RPMI8226 (cell line): Measurements from ENCODE around the gene SLC39A11.
"Not testable (repeated sequence)": the region's sequence is repeated elsewhere in the genome, so short reads cannot be mapped to it uniquely, and the experiment has no call there.

ENCODE experiments used
- DNase-seq: peaks from one replicate; pipeline ENCODE4 v3.0.0-alpha.2; 2015

SLC39A11 gene

DNA sequence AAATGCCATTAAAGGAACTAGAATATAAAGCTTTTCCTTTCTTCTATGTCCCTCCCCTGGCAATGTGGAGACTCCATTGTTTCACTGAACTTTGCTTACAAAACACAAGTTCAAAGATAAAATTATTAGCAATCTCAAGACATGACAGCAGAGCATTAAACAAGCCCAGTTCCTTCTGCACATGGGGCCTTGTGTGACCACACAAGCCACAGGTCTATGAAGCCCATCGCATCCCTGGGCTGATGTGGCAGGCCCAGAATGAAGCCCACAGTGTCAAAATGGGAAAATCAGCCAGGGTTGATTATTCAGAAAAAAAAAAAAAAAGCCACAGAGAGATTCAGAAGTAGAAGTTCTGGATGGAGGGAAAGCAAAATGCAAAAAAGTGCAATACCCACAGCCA lies 12.9 kb upstream of the SLC39A11 start:
- no peak for DNase-seq

- DNase-seq, result no peak
Observed at GRCh38 chr17:73104450-73104849, 12.0 kb upstream of the SLC39A11 start.

GRCh38 chr17:73103641-73104335 lies 11.3 kb upstream of the SLC39A11 start:
- DNase-seq, result no peak

GRCh38 chr17:73101031-73101430 lies 8.5 kb upstream of the SLC39A11 start:
- no peak for DNase-seq

- no peak for DNase-seq
Observed at GRCh38 chr17:73100363-73100762, 7.9 kb upstream of the SLC39A11 start.

- no peak for DNase-seq
Observed at GRCh38 chr17:73099511-73099910, 7.0 kb upstream of the SLC39A11 start.

GRCh38 chr17:73098919-73099318 lies 6.4 kb upstream of the SLC39A11 start:
- no peak for DNase-seq

DNA sequence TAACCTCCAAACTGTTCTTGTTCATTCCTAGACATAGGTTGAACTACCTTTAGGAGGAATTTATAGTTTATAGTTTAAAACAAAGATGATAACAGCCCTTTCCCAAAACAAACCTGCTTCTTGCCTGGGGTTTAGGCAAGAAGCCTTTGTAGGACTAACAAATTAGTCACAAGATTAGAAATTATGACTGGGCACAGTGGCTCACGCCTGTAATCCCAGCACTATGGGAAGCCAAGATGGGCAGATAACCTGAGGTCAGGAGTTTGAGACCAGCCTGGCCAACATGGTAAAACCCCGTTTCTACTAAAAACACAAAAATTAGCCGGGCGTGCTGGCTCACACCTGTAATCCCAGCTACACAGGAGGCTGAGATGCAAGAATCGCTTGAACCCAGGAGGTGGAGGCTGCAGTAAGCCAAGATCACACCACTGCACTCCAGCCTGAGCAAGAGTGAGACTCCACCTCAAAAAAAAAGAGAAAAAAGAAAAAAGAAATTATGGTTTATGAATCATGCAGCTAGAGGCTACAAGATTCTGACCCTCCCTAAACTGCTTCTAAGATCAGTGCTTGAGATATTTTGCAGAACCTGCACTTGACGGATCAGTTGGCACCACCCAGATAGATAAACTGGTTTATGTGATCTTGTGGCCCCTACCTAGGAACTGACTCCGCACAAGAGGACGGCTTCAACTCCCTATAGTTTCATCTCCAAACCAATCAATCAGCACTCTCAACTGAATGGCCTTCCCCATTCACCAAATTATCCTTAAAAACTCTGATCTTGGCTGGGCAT lies 5.7 kb upstream of the SLC39A11 start:
- DNase-seq, result not testable (repeated sequence)

GRCh38 chr17:73096866-73097265 lies 4.4 kb upstream of the SLC39A11 start:
- no peak for DNase-seq

GRCh38 chr17:73096211-73096610 lies 3.7 kb upstream of the SLC39A11 start:
- no peak for DNase-seq

DNA sequence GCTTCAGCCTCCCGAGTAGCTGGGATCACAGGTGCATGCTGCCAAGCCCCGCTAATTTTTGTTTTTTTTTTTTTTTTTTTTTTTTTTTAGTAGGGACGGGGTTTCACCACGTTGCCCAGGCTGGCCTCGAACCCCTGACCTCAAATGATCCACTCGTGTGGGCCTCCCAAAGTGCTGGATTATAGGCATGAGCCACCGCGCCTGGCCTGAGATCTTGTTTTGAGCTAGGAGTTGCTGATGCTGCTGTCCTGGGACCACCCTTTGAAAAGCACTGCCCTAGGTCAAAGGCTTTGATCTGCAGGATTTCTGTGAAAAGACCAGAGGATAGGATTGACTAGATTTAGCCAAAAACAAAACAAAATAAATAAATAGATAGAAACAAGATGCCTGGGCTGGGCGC lies 798 bp upstream of the SLC39A11 start:
- DNase-seq, result no peak

DNA sequence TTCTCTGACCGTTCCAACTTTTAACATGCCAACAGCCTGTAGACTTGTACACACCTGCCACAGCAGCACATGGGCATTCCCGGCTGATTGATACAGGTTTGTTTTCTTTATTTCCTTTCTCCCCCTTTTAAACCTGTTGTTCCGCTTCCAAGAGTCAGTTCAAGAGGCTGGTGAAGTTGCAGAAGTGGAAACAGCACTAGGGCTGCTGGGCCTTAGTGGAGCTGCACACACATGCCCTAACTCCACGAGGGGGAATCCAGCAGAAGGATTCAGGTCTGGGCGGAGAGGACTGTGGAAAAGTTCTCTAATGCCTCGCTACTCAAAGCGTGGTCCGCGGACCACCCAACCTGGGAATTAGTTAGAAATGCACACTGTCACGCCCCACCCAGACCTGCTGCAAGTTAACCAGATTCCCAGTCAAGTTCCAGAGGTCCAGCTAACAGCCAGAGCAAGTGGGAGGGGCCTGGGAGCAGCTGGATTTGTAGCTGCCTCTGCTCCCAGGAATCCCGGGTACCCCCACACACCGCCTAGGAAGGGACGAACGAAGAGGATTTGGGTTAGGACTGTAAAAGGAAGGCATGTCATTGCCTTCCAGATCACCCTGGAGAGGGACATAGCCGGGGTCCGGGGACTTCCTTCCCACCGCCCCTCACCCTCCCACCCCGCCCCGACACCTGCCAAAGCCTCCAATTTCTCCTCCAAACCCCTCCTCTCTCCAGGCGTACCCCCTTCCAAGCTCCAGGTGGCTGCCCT lies 542 bp downstream of the SLC39A11 start:
- DNase-seq, result peak; percentile 29

DNA sequence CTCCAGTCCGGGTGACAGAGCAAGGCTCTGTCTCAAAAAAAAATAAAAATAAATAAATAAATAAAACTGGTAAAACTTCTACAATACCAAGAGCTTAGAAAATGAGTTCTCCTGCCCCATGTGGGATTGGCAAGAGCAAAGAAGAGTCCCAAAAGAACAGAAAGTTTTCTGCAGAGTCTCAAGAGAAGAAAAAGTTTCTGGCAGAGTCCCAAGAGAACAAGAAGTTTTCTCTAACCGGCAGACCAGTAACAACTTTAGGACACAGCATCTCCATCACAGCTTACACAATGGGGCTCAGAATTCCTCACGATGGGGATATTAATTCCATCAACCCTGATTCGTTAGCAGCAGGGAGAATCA lies 1.1 kb downstream of the SLC39A11 start:
- peak; percentile 23 for DNase-seq

- no peak for DNase-seq
Observed at GRCh38 chr17:73090396-73091202, 1.9 kb downstream of the SLC39A11 start.

- no peak for DNase-seq
Observed at GRCh38 chr17:73089322-73090317, 2.9 kb downstream of the SLC39A11 start.

- DNase-seq, result no peak
Observed at GRCh38 chr17:73088561-73088960, 3.9 kb downstream of the SLC39A11 start.

GRCh38 chr17:73083432-73083831 lies 9.1 kb downstream of the SLC39A11 start:
- DNase-seq, result no peak

GRCh38 chr17:73074566-73074965 lies 17.9 kb downstream of the SLC39A11 start:
- DNase-seq, result no peak

DNA sequence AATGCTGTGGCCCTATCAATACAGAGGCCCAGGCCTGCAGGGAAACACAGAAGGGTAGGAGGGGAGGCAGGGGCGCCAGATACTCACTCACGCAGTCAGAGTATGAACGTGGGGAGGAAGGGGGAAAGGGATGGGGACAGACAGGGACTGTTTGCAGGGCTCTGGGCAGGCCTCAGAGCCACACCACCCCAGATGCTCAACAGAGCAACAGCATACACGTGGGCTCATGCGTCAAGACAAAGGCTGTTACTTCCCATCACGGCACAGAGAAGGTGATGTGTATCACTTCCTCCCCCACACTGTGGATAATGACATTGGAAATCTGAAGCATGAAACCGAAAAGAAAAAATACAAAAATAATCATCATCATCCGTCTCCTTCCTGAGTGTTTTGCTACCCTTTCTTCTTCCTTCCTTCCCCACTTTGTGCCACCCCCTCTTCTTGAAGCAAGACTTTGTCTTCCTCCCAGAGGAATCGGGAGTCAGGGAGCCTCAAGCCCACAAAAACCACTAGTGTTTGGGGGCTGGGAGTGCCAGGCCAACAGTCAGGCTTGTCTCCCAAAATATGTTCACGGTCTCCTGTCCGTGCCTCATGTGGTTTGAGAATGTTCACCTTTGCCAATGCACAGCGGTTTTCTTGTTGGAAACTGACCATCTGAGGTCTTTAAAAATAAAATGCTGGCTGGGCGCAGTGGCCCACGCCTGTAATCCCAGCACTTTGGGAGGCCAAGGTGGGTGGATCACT lies 20.1 kb downstream of the SLC39A11 start:
- no peak for DNase-seq

GRCh38 chr17:73071066-73071999 lies 21.2 kb downstream of the SLC39A11 start:
- no peak for DNase-seq
